Activated T-cell treated with anti-CD3 and anti-CD28 coated beads, Interleukin-2, amount 50 U/mL, for 4 hours (primary cell): ENCODE data around the gene ACSS1. TPM values are rescaled to one million over a fixed set of nuclear protein-coding genes. Genes with fewer than 3 reads are reported as not detected.
A peak's percentile ranks its signal among the peaks of the same experiment; 100 is the strongest.

ENCODE experiments used
- ATAC-seq, 2 donors: fragments of 200-7000 bp; cut with Tn5 transposase; one replicate each; pipeline ENCODE4 v1.10.0; 2021
- DNase-seq: peaks from one replicate; pipeline ENCODE4 v3.0.0-alpha.2; 2020
- H3K27me3 Mint-ChIP-seq: one replicate; pipeline ENCODE4 v1.8.0; 2021; ENCODE audit warnings: low read depth, mixed read lengths
- H3K36me3 Mint-ChIP-seq: one replicate; pipeline ENCODE4 v1.8.0; 2022; ENCODE audit warnings: mixed read lengths; ENCODE audit not compliant: insufficient read depth
- H3K4me1 Mint-ChIP-seq: one replicate; pipeline ENCODE4 v1.8.0; 2021; ENCODE audit warnings: low read depth, mixed read lengths
- H3K4me3 Mint-ChIP-seq: one replicate; pipeline ENCODE4 v1.8.0; 2021; ENCODE audit warnings: mild to moderate bottlenecking, moderate library complexity, mixed read lengths
- H3K9me3 Mint-ChIP-seq: one replicate; pipeline ENCODE4 v1.8.0; 2021; ENCODE audit warnings: mixed read lengths
- total RNA-seq, 3 donors: library from RNA; stranded (reverse); gene quantifications; one replicate each; pipeline ENCODE4 v1.2.1, GENCODE V29; 2021

Gene ACSS1
- total RNA-seq, 3 donors from 2014 or later = 5.4 to 8.8 (median 8.0) TPM

DNA sequence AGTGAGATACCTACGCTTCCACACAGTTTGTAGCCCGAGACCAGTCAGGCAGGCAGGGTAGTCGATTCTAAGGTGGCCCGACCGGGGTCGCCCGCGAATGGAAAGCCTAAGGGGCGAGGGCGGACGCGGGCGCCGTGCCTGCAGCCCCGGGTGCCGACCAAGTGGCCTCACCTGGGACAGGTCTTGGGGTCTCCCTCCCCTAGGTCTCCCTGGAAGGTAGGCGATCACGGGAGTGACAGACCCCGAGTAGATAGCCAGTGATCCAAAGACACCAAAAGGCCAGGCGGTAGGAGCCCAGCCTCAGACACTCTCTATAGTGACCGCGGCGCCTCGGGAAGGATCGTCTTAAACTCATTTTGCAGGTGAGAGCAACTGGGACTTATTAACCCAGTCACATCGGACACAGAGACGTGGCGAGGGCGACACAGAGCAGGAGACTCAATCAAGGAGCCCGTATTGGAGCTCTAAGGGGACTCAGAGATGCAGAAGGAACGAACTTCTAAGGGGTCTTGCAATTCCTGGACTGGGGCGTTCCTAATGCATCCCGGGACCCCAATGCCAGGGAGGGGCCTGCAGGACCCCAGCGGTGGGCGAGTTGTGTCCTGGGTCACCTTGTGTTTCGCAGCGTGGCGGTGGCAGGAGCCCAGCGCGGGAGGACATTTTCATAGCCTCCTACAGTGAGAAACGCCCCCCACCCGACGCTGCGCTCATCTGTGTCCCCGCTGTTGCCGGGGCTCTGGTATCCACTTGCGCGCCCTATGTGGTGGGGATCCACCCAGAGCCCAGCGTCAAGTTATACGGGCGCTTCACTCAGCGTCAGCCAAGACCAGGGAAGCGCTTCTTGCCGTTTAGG, 26.1 kb upstream of the ACSS1 start:
- peak overlapping the region; percentile 71 for H3K4me3 Mint-ChIP-seq
- no peaks in the 10 kb centered on the region for H3K9me3 Mint-ChIP-seq

DNA sequence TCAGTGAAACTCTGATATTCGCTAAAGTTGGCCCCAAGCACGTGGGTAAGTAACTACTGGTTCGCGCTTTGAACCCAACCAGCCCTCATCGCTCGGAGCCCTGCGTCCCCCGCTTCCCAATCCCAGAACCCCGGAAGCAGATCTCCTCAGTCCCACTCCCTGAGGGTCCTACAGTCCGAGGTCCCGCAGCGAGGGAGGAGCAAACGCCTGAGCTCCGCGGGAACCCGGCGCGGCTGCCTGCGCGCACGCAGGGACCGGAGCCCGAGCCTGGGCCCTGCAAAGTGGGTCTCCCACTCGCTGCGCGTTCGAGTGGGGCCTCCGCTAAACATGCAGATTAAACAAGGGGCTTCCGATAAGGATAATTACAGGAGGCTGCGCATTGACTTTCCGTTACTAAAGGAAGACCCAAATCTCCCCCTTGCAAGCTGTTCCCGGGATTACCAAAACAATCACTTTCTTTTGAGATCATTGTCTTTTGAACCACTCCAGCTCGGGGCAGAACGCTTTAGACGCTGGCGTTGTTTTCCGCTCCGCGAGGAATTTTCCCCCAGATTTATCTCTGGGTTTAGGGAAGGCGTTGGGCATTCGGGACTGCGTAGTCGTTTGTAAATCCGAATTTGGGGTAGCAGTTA, 25.3 kb upstream of the ACSS1 start:
- Mint-ChIP-seq H3K9me3 (no peaks in the 10 kb centered on the region), H3K4me3 (peak overlapping the region; percentile 71), H3K27me3 (peaks cover 69% of the 10 kb centered on the region), H3K36me3 (no peaks in the 10 kb centered on the region), H3K4me1 (peaks cover 19% of the 10 kb centered on the region)
- DNase-seq (no peak), ATAC-seq (no peak)

More for the DNA sequence above, 26.1 kb upstream of the ACSS1 start:
- no peak for DNase-seq
- Mint-ChIP-seq H3K4me1 (peaks cover 19% of the 10 kb centered on the region), H3K36me3 (no peaks in the 10 kb centered on the region), H3K27me3 (peaks cover 62% of the 10 kb centered on the region)
- peak; percentile 38 to 42 for ATAC-seq

DNA sequence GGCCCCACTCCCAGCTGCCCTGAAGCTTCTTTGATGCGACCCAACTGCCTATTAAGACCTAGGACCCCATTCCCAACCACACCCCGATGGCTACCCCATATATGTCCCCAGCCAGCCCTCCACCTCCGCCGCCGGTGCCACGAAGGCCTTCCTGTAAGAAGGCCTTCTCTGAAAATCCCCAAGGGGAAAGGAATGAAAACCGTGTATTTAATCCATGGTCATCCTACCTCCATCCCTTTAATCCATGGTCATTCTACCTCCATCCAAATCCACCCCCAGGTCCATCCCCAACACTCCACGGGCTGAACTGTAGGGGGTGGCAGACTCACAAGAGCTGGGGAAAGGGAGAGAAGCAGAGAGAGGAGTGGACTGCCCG, 24.5 kb upstream of the ACSS1 start:
- ATAC-seq = no peak
- Mint-ChIP-seq H3K36me3 (no peaks in the 10 kb centered on the region), H3K4me3 (peak overlapping the region; percentile 24), H3K4me1 (peaks cover 19% of the 10 kb centered on the region), H3K9me3 (no peaks in the 10 kb centered on the region), H3K27me3 (peaks cover 77% of the 10 kb centered on the region)
- DNase-seq = no peak

DNA sequence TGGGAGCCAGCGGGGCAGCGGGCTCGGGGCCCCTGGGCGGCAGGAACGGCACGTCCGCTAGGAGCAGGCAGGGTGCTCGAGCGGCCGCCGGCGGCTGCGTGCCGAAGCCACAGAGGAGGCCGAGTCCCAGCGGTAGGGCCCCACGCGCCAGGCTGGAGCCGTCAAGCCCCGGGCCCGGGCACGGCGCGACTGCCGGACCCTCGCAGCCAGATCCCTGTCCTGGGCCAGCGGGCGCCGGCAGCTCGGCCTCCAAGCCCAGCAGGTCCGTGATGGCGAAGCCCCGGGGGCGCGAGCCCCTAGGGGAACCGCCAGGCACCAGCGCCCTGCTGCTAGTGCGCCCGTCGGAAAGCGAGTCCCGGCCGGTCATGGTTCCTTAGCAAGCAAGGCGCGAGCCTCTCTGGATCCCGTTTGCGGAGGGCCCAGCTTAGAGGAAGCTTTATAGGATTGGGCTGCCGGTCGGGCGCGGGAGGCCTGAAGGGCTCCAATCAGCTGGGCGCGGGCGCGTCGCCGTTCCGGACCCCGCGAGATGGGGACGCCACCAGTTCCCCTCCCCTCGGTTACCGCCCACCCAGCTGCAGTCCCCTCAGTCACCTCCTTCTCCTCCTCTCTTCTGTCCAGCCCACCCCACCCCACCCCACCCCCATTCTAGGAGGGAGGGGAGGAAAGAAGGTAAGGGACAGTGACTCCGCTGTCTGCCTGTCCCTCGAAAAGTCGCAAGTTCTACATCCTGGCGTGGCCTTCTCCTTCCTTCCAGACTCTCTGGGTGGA, 24.0 kb upstream of the ACSS1 start, which contains the start of gene VSX1:
Gene VSX1, minus strand, starts transcription at position 412 of the 768 bp plus-strand sequence. Its CDS starts 45 bp downstream, at position 367.
- peak within 1 kb of the TSS; percentile 24 for H3K4me3 Mint-ChIP-seq
- peaks cover 82% of the 10 kb centered on the region for H3K27me3 Mint-ChIP-seq
- DNase-seq (no peak), ATAC-seq (no peak)
- peaks cover 20% of the 10 kb centered on the region for H3K4me1 Mint-ChIP-seq
- H3K9me3 Mint-ChIP-seq = no peaks in the 10 kb centered on the region
- no peaks in the 10 kb centered on the region for H3K36me3 Mint-ChIP-seq

DNA sequence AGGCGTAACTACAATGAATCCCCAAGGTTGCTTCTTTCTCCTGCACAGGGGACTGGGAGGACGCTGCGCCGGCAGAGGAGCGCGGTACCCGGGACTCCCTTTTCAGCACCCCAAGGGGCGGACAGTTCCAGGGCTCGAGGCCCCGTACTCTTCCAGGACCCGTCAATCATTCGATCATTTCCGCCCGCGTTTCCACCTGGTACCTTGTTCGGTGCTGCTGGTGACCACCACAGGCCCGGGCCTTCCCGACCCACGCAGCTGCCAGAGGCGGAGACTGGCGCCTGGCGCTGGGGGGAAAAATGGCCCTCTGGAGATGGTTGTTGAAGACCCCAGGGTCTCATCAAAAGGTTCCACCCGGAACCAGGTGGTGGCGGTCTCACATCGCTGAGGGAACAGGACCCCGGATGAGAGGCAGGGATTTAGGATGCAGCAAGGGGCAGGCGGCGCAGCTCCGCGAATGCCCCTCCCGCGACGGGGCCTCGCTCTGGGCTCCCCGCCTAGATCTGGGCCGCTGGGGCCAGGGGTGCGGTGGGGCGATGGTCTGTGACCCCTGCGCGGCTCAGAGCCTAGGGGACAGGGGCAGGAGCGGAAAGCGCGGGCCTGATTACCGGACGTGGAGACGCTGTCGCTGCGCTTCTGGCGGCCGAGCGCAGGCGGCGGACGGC, 23.3 kb upstream of the ACSS1 start:
- no peak for DNase-seq
- no peaks in the 10 kb centered on the region for H3K36me3 Mint-ChIP-seq
- H3K4me3 Mint-ChIP-seq = no peak overlapping the region
- H3K27me3 Mint-ChIP-seq = peaks cover 81% of the 10 kb centered on the region
- H3K4me1 Mint-ChIP-seq = peaks cover 24% of the 10 kb centered on the region
- no peaks in the 10 kb centered on the region for H3K9me3 Mint-ChIP-seq
- peak; percentile 37 to 64 for ATAC-seq

DNA sequence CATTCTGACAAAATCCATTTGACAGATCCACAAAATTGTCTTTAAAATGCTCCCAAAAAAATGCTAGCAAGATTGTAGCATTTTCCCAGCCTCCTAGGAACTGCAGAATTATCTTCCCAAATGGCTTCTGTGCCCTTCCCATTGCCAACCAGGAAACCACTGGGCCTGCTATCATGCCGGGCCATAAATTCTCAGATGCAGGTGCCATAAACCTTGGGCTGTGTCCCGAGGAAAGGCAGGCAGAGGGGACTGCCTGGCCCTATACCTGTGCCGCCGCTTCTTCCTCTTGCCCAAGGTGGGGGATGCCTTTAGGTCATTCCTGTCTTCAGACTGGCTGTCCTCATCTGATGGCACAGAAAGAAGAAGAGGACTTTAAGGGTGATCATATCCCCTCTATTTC, 21.2 kb upstream of the ACSS1 start:
- Mint-ChIP-seq H3K9me3 (no peaks in the 10 kb centered on the region), H3K4me3 (no peak overlapping the region), H3K27me3 (peaks cover 73% of the 10 kb centered on the region), H3K4me1 (peaks cover 20% of the 10 kb centered on the region), H3K36me3 (no peaks in the 10 kb centered on the region)
- ATAC-seq (no peak), DNase-seq (no peak)

DNA sequence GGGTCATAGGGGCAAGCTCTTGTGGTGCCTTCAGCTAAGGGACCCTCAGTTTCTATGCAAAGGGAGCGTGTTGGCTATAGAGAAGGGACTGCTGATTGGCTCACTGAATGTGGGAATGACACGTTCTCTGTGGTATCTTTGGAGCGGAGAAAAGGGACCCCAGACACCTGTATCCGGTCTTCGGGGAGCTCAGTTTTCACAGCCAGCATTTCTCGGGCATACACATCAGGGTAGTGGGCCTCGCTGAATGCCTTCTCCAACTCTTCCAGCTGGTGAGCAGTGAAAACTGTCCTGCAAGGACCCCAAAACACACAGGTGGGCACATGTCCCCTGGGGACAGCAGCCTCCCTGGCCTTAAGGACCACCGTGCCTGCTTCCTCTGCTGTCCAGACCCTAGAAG, 20.7 kb upstream of the ACSS1 start:
- Mint-ChIP-seq H3K36me3 (no peaks in the 10 kb centered on the region), H3K4me3 (no peak overlapping the region), H3K27me3 (peaks cover 69% of the 10 kb centered on the region), H3K4me1 (peaks cover 14% of the 10 kb centered on the region), H3K9me3 (no peaks in the 10 kb centered on the region)
- DNase-seq (no peak), ATAC-seq (no peak)

DNA sequence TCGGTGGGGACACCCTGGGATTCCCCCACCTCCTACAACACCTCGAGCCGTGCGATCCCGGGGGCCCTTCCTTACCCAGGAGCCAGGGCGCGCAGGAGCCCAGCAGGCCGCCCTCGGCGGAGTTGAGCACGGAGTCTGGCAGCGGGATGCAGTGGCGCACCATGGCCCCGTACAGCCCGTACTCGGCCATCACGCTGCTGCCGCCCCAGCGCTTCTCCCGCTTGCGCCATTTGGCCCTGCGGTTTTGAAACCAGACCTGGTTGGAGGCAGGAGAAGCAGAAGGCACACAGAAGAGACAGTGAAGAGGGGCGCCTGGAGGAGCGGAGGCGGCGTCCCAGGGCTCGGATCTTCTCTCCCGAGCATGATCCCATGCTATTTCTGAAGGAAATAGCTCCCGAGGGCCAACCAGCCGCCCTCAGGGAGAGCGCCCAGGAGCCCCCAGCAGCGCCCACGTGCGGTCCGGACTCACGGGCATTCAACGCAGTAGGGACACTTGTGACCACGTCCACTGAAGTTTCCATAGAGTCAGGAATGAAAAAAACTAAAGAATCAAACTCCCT, 19.8 kb upstream of the ACSS1 start:
- H3K9me3 Mint-ChIP-seq = no peaks in the 10 kb centered on the region

DNA sequence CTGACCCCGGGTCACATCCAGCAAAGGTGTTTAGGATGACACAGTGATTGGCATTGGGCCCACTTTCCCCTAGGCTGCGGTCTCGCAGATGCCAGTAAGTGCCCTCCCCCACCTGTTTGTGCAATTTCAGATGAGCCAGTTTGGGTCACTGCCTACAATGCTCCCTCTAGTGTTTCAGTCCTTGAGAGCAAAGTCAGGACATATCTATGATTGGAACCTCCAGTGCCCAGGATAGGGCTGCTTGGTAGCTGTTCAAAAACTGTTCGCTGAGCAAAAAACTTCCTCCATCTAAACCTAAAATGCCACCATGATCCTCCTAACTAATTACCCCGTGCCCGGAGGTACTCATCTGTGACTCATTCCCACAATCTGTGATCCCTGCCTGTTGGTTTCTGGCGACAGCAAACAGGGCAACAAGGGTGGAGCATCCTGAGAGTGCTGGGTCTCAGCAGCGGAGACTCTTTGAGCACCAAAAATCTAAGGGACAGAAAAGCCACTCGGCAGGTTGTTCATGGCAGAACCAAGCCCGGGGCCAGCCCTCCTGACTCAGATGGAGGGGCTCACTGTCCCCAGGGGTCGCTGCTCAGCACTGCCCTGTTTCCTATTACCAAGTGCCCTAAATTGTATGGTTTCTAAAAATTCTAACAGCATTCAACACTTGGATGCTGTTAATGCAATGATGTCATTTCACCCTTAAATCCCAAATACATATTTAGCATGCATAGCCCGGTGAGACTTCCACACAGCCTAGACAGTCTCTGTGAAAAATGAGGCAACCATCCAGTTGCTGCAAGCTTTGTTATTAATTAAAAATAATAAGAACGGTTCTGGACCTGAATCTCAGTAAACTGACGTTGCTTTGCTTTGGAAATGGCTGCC, 19.0 kb upstream of the ACSS1 start:
- no peak overlapping the region for H3K4me3 Mint-ChIP-seq
- H3K36me3 Mint-ChIP-seq = no peaks in the 10 kb centered on the region
- ATAC-seq = peak in 1 of 2 donors; percentile 34
- DNase-seq = no peak
- no peaks in the 10 kb centered on the region for H3K9me3 Mint-ChIP-seq
- peaks cover 5% of the 10 kb centered on the region for H3K4me1 Mint-ChIP-seq
- H3K27me3 Mint-ChIP-seq = peaks cover 67% of the 10 kb centered on the region

More for the DNA sequence above, 19.8 kb upstream of the ACSS1 start:
- DNase-seq (no peak), ATAC-seq (peak; percentile 25 to 49)
- no peaks in the 10 kb centered on the region for H3K36me3 Mint-ChIP-seq
- H3K4me3 Mint-ChIP-seq = no peak overlapping the region
- peaks cover 67% of the 10 kb centered on the region for H3K27me3 Mint-ChIP-seq
- peaks cover 9% of the 10 kb centered on the region for H3K4me1 Mint-ChIP-seq

DNA sequence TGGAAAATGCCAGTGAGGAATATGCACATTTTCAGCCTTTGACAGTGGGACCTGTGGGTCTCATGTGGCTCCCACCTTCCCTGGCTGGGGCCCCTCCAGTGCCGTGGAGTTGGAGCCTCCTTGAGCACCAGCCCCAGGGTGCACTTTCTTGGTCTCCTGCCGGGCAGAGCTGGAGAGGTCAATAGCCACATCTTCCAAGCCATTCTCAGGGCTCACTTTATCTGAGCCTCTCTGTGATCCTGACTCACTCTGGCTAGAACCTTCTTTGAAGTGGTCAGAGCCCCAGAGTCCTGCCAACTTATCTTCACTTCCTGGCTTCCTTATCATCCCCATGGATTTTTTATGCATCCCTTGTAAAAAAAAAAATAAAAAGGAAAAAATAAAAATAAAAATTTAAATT, 18.3 kb upstream of the ACSS1 start:
- Mint-ChIP-seq H3K27me3 (peaks cover 68% of the 10 kb centered on the region), H3K4me1 (peaks cover 5% of the 10 kb centered on the region), H3K9me3 (no peaks in the 10 kb centered on the region), H3K4me3 (no peak overlapping the region), H3K36me3 (no peaks in the 10 kb centered on the region)
- DNase-seq = no peak
- ATAC-seq = no peak

DNA sequence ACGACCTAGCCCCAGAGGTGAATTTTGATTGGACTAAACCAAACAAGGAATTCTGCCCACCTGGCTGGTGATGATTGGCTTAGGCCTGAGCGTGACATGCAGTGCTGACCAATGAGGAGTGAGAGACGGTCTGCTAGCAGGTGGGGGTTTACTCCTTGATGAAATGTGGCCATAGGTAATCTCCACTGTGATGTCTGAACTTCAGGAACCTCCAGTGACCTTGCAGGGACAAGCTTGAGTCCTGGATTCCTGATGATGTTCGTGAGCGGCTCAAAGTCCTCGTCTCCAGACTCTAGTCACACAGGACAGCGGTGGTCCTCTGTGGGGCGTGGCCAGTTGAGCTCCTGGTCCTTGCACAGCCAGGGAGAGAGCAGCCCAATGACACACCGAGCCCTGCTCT, 15.6 kb upstream of the ACSS1 start:
- H3K27me3 Mint-ChIP-seq = peaks cover 66% of the 10 kb centered on the region

DNA sequence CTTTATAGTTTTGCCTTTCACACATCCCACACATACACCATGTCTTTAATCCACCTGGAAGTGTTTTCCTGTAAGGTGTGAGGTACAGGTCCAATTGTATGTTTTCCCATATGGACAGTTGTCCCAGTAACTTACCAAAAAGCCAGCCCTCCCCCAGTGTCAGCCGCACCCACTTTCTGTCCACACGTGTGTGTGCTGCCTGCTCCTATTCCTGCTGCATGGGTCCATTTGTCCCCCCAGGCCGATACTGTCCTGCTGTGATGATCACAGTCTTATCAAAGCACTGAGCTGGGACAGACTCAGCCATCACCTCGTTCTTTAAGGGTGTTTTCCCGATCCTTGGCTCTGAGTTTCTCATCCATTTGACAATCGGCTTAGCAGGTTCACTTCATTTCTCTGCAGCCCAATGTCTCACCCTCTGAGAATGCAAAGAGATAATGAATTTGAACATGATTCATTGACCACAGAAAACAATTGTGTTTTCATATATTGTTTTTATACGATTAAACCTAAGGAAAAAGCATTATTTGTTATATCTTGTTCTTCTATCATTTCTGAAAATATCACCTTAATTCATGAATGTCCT, 14.4 kb upstream of the ACSS1 start:
- H3K27me3 Mint-ChIP-seq = peaks cover 57% of the 10 kb centered on the region
- peaks cover 5% of the 10 kb centered on the region for H3K4me1 Mint-ChIP-seq
- H3K36me3 Mint-ChIP-seq = no peaks in the 10 kb centered on the region
- DNase-seq (no peak), ATAC-seq (no peak)
- H3K9me3 Mint-ChIP-seq = no peaks in the 10 kb centered on the region
- no peak overlapping the region for H3K4me3 Mint-ChIP-seq

More for the DNA sequence above, 15.6 kb upstream of the ACSS1 start:
- Mint-ChIP-seq H3K4me3 (no peak overlapping the region), H3K36me3 (no peaks in the 10 kb centered on the region), H3K9me3 (no peaks in the 10 kb centered on the region), H3K4me1 (peaks cover 5% of the 10 kb centered on the region)
- ATAC-seq (no peak), DNase-seq (no peak)

DNA sequence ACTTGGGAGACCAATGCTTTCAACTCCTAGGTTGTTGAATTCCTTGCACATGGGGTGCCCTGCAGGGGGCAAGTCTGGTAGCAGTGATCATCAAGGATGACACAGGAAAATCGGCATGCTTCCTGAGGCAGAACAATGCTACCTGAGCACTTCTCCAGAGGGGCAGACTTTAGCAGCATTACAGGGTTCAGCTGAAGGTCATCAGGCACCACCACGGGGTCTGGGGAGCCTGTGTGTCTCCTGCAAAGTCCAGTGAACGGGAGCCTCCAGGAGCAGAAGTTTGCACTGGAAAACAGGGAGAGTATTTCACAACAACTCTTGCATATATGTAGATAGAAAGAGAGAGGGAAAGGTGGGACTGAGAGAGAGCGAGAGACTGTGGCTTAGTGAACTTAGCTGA, 13.8 kb upstream of the ACSS1 start:
- Mint-ChIP-seq H3K27me3 (peaks cover 52% of the 10 kb centered on the region), H3K4me3 (no peak overlapping the region), H3K4me1 (peaks cover 2% of the 10 kb centered on the region), H3K36me3 (no peaks in the 10 kb centered on the region), H3K9me3 (no peaks in the 10 kb centered on the region)
- ATAC-seq = no peak
- DNase-seq = no peak
